ENCODE measurements around the gene HADHA.

- TF ChIP-seq BHLHE40 (IDR thresholded peaks at IDR 0.05; ENCODE audit: borderline replicate concordance) (no peak), SUZ12 (IDR thresholded peaks at IDR 0.05) (no peak), FOXM1 (IDR thresholded peaks at IDR 0.05; ENCODE audit: borderline replicate concordance) (no peak), NFRKB (IDR thresholded peaks at IDR 0.05) (no peak), ELF4 (IDR thresholded peaks at IDR 0.05) (no peak), SP1 (IDR thresholded peaks at IDR 0.05) (no peak), HDGF (IDR thresholded peaks at IDR 0.05; ENCODE audit: borderline replicate concordance) (no peak), LEF1 (IDR thresholded peaks at IDR 0.05; ENCODE audit: borderline replicate concordance) (no peak), ARNT (IDR thresholded peaks at IDR 0.05) (no peak), CTBP1 (IDR thresholded peaks at IDR 0.05; ENCODE audit: borderline replicate concordance) (no peak), FOXA1 (IDR thresholded peaks at IDR 0.05) (no peak), FOXK2 (IDR thresholded peaks at IDR 0.05) (no peak)
Observed at GRCh38 chr2:26187537-26188104, 56.8 kb downstream of the HADHA start.

Data from HEK293T (cell line).